H9 (cell line): Measurements from ENCODE around the gene NAT8. TPM values are rescaled to one million over a fixed set of nuclear protein-coding genes. Genes with fewer than 3 reads are reported as not detected.

Experiments used
- DNase-seq: peaks from one replicate; pipeline ENCODE4 v3.0.0-alpha.2; 2017
- H2AFZ ChIP-seq: one replicate; pipeline ENCODE4 v1.6.1; 2013; ENCODE audit warnings: mild to moderate bottlenecking, low read length, control low read depth, moderate library complexity
- H2AK5ac ChIP-seq: 2 replicates; pipeline ENCODE4 v1.6.1; 2013; ENCODE audit warnings: low read length, control low read depth, mixed read lengths; ENCODE audit not compliant: insufficient read length
- H2BK120ac ChIP-seq: one replicate; pipeline ENCODE4 v1.6.1; 2013; ENCODE audit warnings: low read depth, mild to moderate bottlenecking, low read length, control low read depth, inconsistent platforms; ENCODE audit not compliant: poor library complexity, severe bottlenecking
- H2BK12ac ChIP-seq: 2 replicates; pipeline ENCODE4 v1.6.1; 2013; ENCODE audit warnings: low read length, control low read depth, mixed read lengths, low read depth; ENCODE audit not compliant: insufficient read length
- H2BK15ac ChIP-seq: 2 replicates; pipeline ENCODE4 v1.6.1; 2013; ENCODE audit warnings: low read depth, low read length, control low read depth
- H2BK20ac ChIP-seq: one replicate; pipeline ENCODE4 v1.6.1; 2013; ENCODE audit warnings: low read depth, mild to moderate bottlenecking, low read length, control low read depth, inconsistent platforms; ENCODE audit not compliant: poor library complexity, severe bottlenecking
- H2BK5ac ChIP-seq: 2 replicates; pipeline ENCODE4 v1.6.1; 2013; ENCODE audit warnings: low read length, control low read depth, mixed read lengths; ENCODE audit not compliant: insufficient read length
- H3K14ac ChIP-seq: 2 replicates; pipeline ENCODE4 v1.6.1; 2013; ENCODE audit warnings: low read length, control low read depth; ENCODE audit not compliant: insufficient read depth
- H3K18ac ChIP-seq: 2 replicates; pipeline ENCODE4 v1.6.1; 2013; ENCODE audit warnings: low read depth, mild to moderate bottlenecking, mixed read lengths, low read length, control low read depth; ENCODE audit not compliant: insufficient read length
- H3K23ac ChIP-seq: 2 replicates; pipeline ENCODE4 v1.6.1; 2013; ENCODE audit warnings: low read length, control low read depth, mixed read lengths, low read depth; ENCODE audit not compliant: insufficient read length
- H3K23me2 ChIP-seq: 2 replicates; pipeline ENCODE4 v1.6.1; 2013; ENCODE audit warnings: low read depth, mild to moderate bottlenecking, mixed read lengths, low read length, control low read depth; ENCODE audit not compliant: insufficient read length, poor library complexity, severe bottlenecking
- H3K27ac ChIP-seq: 2 replicates; pipeline ENCODE4 v1.5.1; 2013; ENCODE audit warnings: low read length, control low read depth, mixed read lengths, low read depth; ENCODE audit not compliant: insufficient read length
- H3K27me3 ChIP-seq: 2 replicates; pipeline ENCODE4 v1.6.1; 2013; ENCODE audit warnings: low read length, control low read depth, inconsistent platforms; ENCODE audit not compliant: insufficient read depth
- H3K4ac ChIP-seq: 2 replicates; pipeline ENCODE4 v1.6.1; 2013; ENCODE audit warnings: low read depth, mild to moderate bottlenecking, control low read depth, inconsistent platforms, low read length, moderate library complexity
- H3K4me1 ChIP-seq: 2 replicates; pipeline ENCODE4 v1.6.1; 2013; ENCODE audit warnings: low read length, control low read depth, inconsistent platforms; ENCODE audit not compliant: insufficient read depth
- H3K4me2 ChIP-seq: 2 replicates; pipeline ENCODE4 v1.6.1; 2013; ENCODE audit warnings: low read length, control low read depth, mixed read lengths; ENCODE audit not compliant: insufficient read length, insufficient read depth
- H3K56ac ChIP-seq: 2 replicates; pipeline ENCODE4 v1.6.1; 2013; ENCODE audit warnings: low read depth, mild to moderate bottlenecking, mixed read lengths, low read length, control low read depth; ENCODE audit not compliant: insufficient read length
- H3K79me1 ChIP-seq: 2 replicates; pipeline ENCODE4 v1.6.1; 2013; ENCODE audit warnings: low read depth, mild to moderate bottlenecking, moderate library complexity, low read length, control low read depth, inconsistent platforms; ENCODE audit not compliant: insufficient read depth, poor library complexity, severe bottlenecking
- H3K79me2 ChIP-seq: 2 replicates; pipeline ENCODE4 v1.6.1; 2013; ENCODE audit warnings: low read length, control low read depth, inconsistent platforms; ENCODE audit not compliant: insufficient read depth
- H3K9ac ChIP-seq: 2 replicates; pipeline ENCODE4 v1.6.1; 2013; ENCODE audit warnings: low read length, control low read depth, mixed read lengths; ENCODE audit not compliant: insufficient read length; ENCODE audit errors: extremely low read depth
- H3K9me3 ChIP-seq: one replicate; pipeline ENCODE4 v1.6.1; 2013; ENCODE audit warnings: low read depth, low read length, inconsistent platforms; ENCODE audit not compliant: control insufficient read depth
- H3T11ph ChIP-seq: one replicate; pipeline ENCODE4 v1.6.1; 2013; ENCODE audit warnings: mild to moderate bottlenecking, low read length, control low read depth, inconsistent platforms
- H4K20me1 ChIP-seq: one replicate; pipeline ENCODE4 v1.6.1; 2013; ENCODE audit not compliant: control insufficient read depth, insufficient read length, insufficient read depth
- H4K5ac ChIP-seq: 2 replicates; pipeline ENCODE4 v1.6.1; 2013; ENCODE audit warnings: low read depth, mild to moderate bottlenecking, mixed read lengths, low read length, control low read depth; ENCODE audit not compliant: insufficient read length
- H4K8ac ChIP-seq: replicated peaks from 2 replicates; pipeline ENCODE4 v1.6.1; 2013; ENCODE audit warnings: low read length, control low read depth, mixed read lengths, low read depth; ENCODE audit not compliant: insufficient read length
- H4K91ac ChIP-seq: 2 replicates; pipeline ENCODE4 v1.6.1; 2013; ENCODE audit warnings: low read depth, mild to moderate bottlenecking, moderate library complexity, mixed read lengths, low read length, control low read depth; ENCODE audit not compliant: insufficient read length
- H3K27ac Mint-ChIP-seq, 3 experiments: 2 replicates in 2 of 3; 3 replicates in 1 of 3; pipeline ENCODE4 v1.8.0; 2020 to 2021; ENCODE audit warnings: mixed read lengths in 3 of 3, mild to moderate bottlenecking in 1 of 3, moderate library complexity in 1 of 3
- H3K27me3 Mint-ChIP-seq: 2 replicates; pipeline ENCODE4 v1.8.0; 2021; ENCODE audit warnings: low read depth, mild to moderate bottlenecking, moderate library complexity, mixed read lengths
- H3K36me3 Mint-ChIP-seq, 3 experiments: 2 replicates in 2 of 3; 3 replicates in 1 of 3; pipeline ENCODE4 v1.8.0; 2020 to 2021; ENCODE audit warnings: low read depth in 3 of 3, mixed read lengths in 3 of 3; ENCODE audit not compliant: insufficient read depth in 1 of 3
- H3K4me1 Mint-ChIP-seq, 2 experiments: 2 replicates each; pipeline ENCODE4 v1.8.0; 2020; ENCODE audit warnings: mixed read lengths in 2 of 2
- H3K4me3 Mint-ChIP-seq, 2 experiments: 2 replicates in 1 of 2; 3 replicates in 1 of 2; pipeline ENCODE4 v1.8.0; 2020 to 2021; ENCODE audit warnings: mild to moderate bottlenecking in 2 of 2, mixed read lengths in 2 of 2, moderate library complexity in 1 of 2
- H3K9me3 Mint-ChIP-seq, 2 experiments: 2 replicates in 1 of 2; 3 replicates in 1 of 2; pipeline ENCODE4 v1.8.0; 2020; ENCODE audit warnings: mild to moderate bottlenecking in 2 of 2, mixed read lengths in 2 of 2, moderate library complexity in 1 of 2
- WGBS: extraction: QIAGEN DNeasy Blood & Tissue Kit; methylation state at CpG from one replicate; pipeline ENCODE4 v1.1.7; 2013; ENCODE audit warnings: missing lambda C conversion rate, low lambda C conversion rate, mixed read lengths; ENCODE audit not compliant: insufficient read length; ENCODE audit errors: extremely low coverage; 5-methylcytosine and 5-hydroxymethylcytosine counted together
- total RNA-seq: library from RNA; stranded (reverse); gene quantifications from 2 replicates; pipeline ENCODE4 v1.2.1, GENCODE V29; 2021
- TF ChIP-seq, protein P1 (sequence below): fragments of 200-600 bp; sonication (generic); conservative IDR thresholded peaks from 3 replicates; pipeline ENCODE4 v1.8.0; 2021; ENCODE audit warnings: antibody characterized with exemption, mild to moderate bottlenecking

NAT8 gene
- total RNA-seq, 1 experiment from 2014 or later, result not detected

GRCh38 chr2:73654175-73654574 lies 12.0 kb upstream of the NAT8 start:
- Histone ChIP-seq H3K18ac (no peak overlapping the region), H3K27ac (no peak overlapping the region), H3K79me1 (no peaks in the 10 kb centered on the region), H4K5ac (no peak overlapping the region), H3K56ac (no peak overlapping the region), H2BK120ac (no peak overlapping the region), H2BK12ac (no peak overlapping the region), H4K8ac (no peak overlapping the region), H3T11ph (no peak overlapping the region), H3K4me2 (no peak overlapping the region), H2AFZ (no peak overlapping the region), H3K23me2 (no peaks in the 10 kb centered on the region), H2BK5ac (no peak overlapping the region), H4K20me1 (no peaks in the 10 kb centered on the region), H3K14ac (no peak overlapping the region), H2BK15ac (no peak overlapping the region), H3K4ac (no peak overlapping the region), H3K9ac (no peak overlapping the region), H3K79me2 (no peaks in the 10 kb centered on the region), H2BK20ac (no peak overlapping the region), H4K91ac (no peak overlapping the region), H3K27me3 (no peaks in the 10 kb centered on the region), H3K23ac (no peak overlapping the region), H2AK5ac (no peak overlapping the region), H3K4me1 (no peaks in the 10 kb centered on the region), H3K9me3 (no peaks in the 10 kb centered on the region)
- WGBS, result no CpG with 5 or more reads among the region's 2 CpGs
- Mint-ChIP-seq H3K9me3 (peaks cover under 1 to 8% of the 10 kb centered on the region in 2 experiments; a peak in 4 of 5 replicates), H3K27me3 (peaks cover 26% of the 10 kb centered on the region), H3K4me3 (no peak overlapping the region), H3K27ac (no peak overlapping the region), H3K36me3 (no peaks in the 10 kb centered on the region), H3K4me1 (no peaks in the 10 kb centered on the region)
- DNase-seq, result no peak
- TF ChIP-seq, protein P1, sequence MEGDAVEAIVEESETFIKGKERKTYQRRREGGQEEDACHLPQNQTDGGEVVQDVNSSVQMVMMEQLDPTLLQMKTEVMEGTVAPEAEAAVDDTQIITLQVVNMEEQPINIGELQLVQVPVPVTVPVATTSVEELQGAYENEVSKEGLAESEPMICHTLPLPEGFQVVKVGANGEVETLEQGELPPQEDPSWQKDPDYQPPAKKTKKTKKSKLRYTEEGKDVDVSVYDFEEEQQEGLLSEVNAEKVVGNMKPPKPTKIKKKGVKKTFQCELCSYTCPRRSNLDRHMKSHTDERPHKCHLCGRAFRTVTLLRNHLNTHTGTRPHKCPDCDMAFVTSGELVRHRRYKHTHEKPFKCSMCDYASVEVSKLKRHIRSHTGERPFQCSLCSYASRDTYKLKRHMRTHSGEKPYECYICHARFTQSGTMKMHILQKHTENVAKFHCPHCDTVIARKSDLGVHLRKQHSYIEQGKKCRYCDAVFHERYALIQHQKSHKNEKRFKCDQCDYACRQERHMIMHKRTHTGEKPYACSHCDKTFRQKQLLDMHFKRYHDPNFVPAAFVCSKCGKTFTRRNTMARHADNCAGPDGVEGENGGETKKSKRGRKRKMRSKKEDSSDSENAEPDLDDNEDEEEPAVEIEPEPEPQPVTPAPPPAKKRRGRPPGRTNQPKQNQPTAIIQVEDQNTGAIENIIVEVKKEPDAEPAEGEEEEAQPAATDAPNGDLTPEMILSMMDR, result no peak
